Bronchial epithelial cell (primary cell): ENCODE results near the gene TBCE. TPM values are rescaled to one million over a fixed set of nuclear protein-coding genes. Genes with fewer than 3 reads are reported as not detected.

Source experiments
- DNase-seq: peaks from one replicate; pipeline ENCODE4 v3.0.0-alpha.2; 2010; ENCODE audit warnings: low read depth
- FAIRE-seq: peaks from 2 replicates; lab custom pipeline; 2011; peaks lifted over from hg19 to GRCh38; lab: Jason Lieb, UNC
- H3K27me3 ChIP-seq: 2 replicates; pipeline ENCODE4 v1.5.1; 2011; ENCODE audit warnings: low read length; ENCODE audit not compliant: control insufficient read depth, insufficient read depth
- H3K36me3 ChIP-seq: 2 replicates; pipeline ENCODE4 v1.5.1; 2011; ENCODE audit warnings: low read length; ENCODE audit not compliant: control insufficient read depth, insufficient read depth
- H3K4me3 ChIP-seq: 2 replicates; pipeline ENCODE4 v1.5.1; 2011; ENCODE audit warnings: mild to moderate bottlenecking, low read depth, low read length, control low read depth
- total RNA-seq: library from RNA; depleted of rRNA; stranded (reverse); fragments of >200 nt; gene quantifications from 2 replicates; pipeline ENCODE4 v1.2.1, GENCODE V29; 2014
- TF ChIP-seq, protein P1 (sequence below): IDR thresholded peaks from 2 replicates; pipeline ENCODE4 v1.5.1; 2011; ENCODE audit warnings: mild to moderate bottlenecking, moderate library complexity, low read length, control low read depth, inconsistent platforms; ENCODE audit not compliant: insufficient read depth, severe bottlenecking

Gene TBCE
- total RNA-seq, 1 donor from 2014 or later = 25.0 TPM

DNA sequence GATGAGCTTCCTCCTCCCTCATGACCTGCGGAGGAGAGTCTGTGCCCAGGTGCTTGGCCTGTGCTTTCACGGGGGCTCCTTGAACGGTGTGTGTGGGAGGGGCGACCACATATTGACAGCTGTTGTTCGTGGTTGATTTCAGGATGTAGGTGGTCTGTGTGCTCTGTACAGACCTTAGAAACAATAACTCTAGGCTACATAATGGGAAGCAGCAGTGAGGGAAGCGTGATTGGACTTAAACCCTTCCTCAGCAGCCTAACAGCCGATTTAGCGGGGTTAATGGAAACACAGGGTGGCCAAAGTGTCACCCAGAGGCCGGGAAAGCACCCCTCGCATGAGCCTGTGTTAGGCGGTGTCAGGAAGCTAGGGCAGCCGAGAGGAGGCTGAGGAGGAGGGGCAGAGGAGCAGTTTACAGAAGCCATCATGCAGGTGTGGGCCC lies 56.0 kb downstream of the TBCE start:
- FAIRE-seq = no peak

DNA sequence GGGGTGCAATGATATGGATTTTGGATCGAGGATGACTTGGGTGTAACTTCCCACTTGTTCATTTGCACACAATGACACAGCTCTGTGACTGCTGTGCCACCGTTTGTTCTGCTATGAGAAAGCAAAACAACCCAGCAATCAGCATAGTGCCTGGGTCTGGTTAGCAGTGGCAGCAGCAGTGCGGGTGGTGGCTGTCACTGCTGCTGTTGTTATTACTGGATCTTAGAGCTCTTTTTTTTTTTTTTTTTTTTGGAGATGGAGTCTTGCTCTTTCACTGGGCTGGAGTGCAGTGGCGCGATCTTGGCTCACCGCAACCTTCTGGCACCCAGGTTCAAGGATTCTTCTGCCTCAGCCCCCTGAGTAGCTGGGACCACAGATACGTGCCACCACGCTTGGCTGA lies 56.9 kb downstream of the TBCE start:
- no peaks in the 10 kb centered on the region for H3K36me3 ChIP-seq
- H3K27me3 ChIP-seq = no peaks in the 10 kb centered on the region
- no peak overlapping the region for H3K4me3 ChIP-seq
- TF ChIP-seq, protein P1, sequence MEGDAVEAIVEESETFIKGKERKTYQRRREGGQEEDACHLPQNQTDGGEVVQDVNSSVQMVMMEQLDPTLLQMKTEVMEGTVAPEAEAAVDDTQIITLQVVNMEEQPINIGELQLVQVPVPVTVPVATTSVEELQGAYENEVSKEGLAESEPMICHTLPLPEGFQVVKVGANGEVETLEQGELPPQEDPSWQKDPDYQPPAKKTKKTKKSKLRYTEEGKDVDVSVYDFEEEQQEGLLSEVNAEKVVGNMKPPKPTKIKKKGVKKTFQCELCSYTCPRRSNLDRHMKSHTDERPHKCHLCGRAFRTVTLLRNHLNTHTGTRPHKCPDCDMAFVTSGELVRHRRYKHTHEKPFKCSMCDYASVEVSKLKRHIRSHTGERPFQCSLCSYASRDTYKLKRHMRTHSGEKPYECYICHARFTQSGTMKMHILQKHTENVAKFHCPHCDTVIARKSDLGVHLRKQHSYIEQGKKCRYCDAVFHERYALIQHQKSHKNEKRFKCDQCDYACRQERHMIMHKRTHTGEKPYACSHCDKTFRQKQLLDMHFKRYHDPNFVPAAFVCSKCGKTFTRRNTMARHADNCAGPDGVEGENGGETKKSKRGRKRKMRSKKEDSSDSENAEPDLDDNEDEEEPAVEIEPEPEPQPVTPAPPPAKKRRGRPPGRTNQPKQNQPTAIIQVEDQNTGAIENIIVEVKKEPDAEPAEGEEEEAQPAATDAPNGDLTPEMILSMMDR = no peak
- no peak for DNase-seq
- no peak for FAIRE-seq

More for the DNA sequence above, 56.0 kb downstream of the TBCE start:
- H3K36me3 ChIP-seq = no peaks in the 10 kb centered on the region
- TF ChIP-seq, protein P1 = no peak
- H3K27me3 ChIP-seq = no peaks in the 10 kb centered on the region
- no peak for DNase-seq
- H3K4me3 ChIP-seq = no peak overlapping the region

DNA sequence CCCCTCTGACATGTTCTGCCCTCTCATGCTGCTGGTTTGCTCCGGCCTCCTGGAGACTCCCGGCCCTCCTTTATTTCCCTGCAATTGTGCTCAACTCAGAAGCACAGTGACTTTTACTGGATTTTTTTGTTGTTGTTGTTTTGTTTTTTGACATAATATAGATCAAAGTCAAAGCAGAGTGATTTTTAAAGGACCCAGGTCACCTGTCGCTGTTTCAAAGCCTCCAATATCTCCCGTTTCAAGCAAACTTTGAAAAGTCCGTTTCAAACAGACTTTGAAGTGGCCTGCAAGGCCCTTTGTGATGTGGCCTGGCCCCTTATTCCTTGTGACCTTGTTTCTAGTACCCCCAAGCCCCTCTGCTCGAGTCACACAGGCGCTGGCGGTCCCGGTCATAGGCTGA lies 58.1 kb downstream of the TBCE start:
- no peaks in the 10 kb centered on the region for H3K27me3 ChIP-seq
- no peak overlapping the region for H3K4me3 ChIP-seq
- no peaks in the 10 kb centered on the region for H3K36me3 ChIP-seq
- no peak for DNase-seq
- no peak for FAIRE-seq
- TF ChIP-seq, protein P1 = no peak

DNA sequence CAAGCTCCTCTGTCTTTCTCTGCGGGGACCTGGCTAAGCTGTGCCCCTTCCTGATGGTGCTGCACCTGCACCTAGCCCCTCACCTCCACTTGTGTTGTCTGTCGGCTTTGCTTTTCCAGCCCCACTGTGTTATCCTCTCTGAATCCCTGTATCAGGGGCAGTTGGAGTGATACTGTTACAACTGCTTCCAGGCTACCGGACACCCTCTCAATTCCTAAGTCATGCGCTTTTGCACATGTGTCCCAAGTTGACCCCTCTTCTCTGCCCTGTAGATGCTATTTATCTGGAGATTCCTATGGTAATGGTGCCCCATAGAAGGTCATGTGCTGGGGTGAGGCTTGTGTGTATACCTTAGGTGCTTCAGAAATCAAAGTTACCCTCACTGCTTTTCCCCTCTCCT lies 58.9 kb downstream of the TBCE start:
- H3K36me3 ChIP-seq = no peaks in the 10 kb centered on the region
- TF ChIP-seq, protein P1 = no peak
- DNase-seq (no peak), FAIRE-seq (no peak)
- no peak overlapping the region for H3K4me3 ChIP-seq
- no peaks in the 10 kb centered on the region for H3K27me3 ChIP-seq

DNA sequence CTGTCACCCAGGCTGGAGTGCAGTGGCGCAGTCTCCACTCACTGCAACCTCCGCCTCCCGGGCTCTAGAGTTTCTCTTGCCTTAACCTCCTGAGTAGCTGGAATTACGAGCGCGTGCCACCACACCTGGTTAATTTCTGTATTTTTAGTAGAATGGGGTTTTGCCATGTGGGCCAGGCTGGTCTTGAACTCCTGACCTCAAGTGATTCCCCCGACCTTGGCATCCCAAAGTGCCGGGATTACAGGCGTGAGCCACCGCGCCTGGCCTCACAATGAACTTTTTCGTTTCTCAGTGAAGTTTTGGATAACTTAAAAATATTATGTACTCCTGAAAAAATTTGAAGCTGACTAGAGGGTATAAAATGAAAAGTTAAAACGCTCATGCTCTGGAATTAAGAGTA lies 59.5 kb downstream of the TBCE start:
- TF ChIP-seq, protein P1 = no peak
- DNase-seq = no peak
- FAIRE-seq = no peak

DNA sequence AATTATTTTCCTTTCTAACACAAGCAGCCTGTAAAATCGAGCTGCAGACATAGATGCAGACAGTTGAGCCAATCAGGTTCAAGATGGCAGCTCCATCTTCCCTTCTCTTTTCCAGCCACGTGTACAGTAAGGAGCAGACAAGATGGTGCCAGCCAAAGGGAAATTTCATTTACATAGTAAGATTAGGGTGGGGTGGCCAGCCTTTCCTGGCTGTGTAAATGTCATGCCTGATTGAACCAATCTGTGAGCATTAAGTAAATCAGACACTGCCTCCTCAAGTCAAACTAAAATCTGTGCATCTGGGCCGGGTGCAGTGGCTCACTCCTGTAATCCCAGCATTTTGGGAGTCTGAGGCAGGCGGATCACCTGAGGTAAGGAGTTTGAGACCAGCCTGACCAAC lies 60.2 kb downstream of the TBCE start:
- H3K27me3 ChIP-seq = no peaks in the 10 kb centered on the region
- no peak overlapping the region for H3K4me3 ChIP-seq
- no peaks in the 10 kb centered on the region for H3K36me3 ChIP-seq
- FAIRE-seq (no peak), DNase-seq (no peak)
- TF ChIP-seq, protein P1 = no peak

More for the DNA sequence above, 59.5 kb downstream of the TBCE start:
- Histone ChIP-seq H3K27me3 (no peaks in the 10 kb centered on the region), H3K4me3 (no peak overlapping the region), H3K36me3 (no peaks in the 10 kb centered on the region)
